CMK (cell line): ENCODE results near the gene PAX4.
"Not testable (repeated sequence)": the region's sequence is repeated elsewhere in the genome, so short reads cannot be mapped to it uniquely, and the experiment has no call there.

Experiments
- DNase-seq: peaks from one replicate; pipeline ENCODE4 v3.0.0-alpha.2; 2010; ENCODE audit warnings: low read depth

PAX4 gene

GRCh38 chr7:127585044-127585953 lies 32.6 kb downstream of the PAX4 start, which contains the start of gene GCC1:
Gene GCC1, minus strand, starts transcription at chr7:127585596. Its CDS starts 414 bp downstream, at chr7:127585182.
- DNase-seq, result peak; percentile 51

- DNase-seq, result no peak
Measured at GRCh38 chr7:127584648-127585043, 33.3 kb downstream of the PAX4 start.

DNA sequence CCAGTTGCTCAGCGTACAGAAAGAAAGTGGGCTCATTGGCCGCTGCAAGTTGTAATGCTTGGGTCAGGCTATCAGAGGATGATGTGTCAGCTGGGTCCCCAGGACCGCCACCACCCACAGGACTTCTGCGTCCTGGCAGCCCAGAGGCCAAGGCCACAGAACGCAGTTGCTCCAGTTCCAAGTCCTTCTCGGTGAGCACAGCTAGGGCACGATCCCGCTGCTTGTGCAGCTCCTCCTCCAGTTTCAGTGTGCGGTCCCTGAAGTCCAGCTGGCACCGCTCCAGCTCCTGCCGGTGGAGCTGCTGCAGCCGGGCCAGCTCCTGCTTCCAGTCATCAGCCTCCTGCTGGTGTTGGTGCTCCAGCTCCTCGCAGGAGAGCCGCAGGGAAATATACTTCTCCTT lies 35.6 kb downstream of the PAX4 start:
- DNase-seq, result no peak

GRCh38 chr7:127581716-127582115 lies 36.2 kb downstream of the PAX4 start:
- DNase-seq, result no peak

- DNase-seq, result no peak
Measured at GRCh38 chr7:127580612-127581011, 37.3 kb downstream of the PAX4 start.

DNA sequence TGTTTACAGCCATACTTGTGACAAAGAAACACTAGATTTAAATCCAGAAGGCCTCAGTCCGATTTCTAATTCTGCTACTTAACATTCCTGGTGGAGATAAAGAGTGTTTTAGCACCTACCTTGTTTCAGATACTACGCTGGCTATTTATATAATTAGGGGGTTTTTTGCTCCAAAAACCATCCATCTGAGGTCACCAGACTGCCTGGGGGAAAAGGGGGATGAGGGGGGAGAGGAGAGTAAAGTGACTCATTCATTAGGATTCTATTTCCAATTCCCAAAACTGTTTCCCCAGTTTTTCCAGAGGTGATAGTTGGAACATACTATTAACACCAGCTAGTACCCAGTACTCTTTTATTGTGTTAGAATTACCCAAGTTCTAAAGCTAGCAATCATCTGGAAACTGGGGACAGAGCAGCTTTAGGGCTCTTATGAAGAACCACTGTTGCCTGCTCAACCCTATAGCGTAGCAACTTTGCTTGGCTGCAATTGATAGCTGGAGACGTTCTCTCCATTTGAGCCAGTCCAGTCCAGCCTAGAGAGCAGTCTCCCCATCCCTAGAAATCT lies 39.1 kb downstream of the PAX4 start:
- DNase-seq, result no peak

GRCh38 chr7:127578036-127578684 lies 39.8 kb downstream of the PAX4 start:
- no peak for DNase-seq

DNA sequence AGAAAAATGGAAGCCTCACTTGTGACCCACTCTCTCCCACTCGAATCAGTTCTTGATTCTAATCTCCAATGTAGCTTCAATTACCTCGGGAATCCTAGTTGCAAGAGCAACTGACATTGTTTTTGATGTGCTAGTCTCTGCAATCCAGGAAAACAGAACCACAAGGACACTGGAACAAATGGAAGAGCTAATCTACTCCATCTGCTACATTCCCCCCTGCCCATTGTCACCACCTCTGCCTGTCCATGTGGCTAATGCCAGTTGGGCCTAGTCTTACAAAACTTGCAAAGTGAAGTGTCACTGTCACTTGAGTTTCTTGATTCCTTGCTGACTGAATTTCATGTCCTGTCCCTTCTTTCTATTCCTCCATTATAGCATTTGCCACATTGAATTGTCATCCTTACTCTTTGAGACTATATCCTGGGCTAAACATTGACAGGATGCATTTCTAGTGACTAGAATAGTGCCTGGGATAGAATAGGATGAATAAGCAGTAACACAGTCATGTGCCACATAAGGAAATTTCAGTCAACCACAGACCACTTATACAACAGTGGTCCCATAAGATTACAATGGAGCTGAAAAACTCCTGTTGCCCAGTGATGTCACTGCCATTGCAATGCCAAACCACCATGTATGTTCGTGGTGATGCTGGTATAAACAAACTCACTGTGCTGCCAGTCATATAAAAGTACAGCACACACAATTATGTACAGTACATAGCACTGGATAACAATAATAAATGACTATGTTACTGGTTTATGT lies 46.0 kb downstream of the PAX4 start:
- DNase-seq, result no peak

DNA sequence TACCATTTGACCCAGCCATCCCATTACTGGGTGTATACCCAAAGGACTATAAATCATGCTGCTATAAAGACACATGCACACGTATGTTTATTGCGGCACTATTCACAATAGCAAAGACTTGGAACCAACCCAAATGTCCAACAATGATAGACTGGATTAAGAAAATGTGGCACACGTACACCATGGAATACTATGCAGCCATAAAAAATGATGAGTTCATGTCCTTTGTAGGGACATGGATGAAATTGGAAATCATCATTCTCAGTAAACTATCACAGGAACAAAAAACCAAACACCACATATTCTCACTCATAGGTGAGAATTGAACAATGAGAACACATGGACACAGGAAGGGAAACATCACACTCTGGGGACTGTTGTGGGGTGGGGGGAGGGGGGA lies 49.9 kb downstream of the PAX4 start:
- DNase-seq, result not testable (repeated sequence)

DNA sequence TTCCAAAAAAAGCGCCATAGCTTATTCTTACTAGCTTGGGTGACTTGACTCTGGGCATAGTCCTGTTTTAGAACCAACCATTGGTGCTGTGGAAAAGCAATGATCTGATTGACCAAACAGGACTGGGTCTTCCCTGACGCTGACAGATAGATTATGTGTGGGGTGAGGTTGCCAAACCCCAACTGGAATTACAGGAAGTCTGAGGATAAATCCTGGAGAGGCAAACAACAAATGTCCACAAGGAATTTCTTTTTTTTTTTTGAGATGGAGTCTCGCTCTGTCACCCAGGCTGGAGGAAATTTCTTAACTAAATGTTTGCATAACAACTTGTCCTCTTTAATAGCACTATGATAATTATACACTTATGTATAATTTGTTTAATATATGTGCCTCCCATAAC lies 51.7 kb downstream of the PAX4 start:
- no peak for DNase-seq
